ENCODE measurements around the gene CORO2A.

GRCh38 chr9:98181746-98182068, 10.7 kb downstream of the CORO2A start:
- TF ChIP-seq POLR2A (IDR thresholded peaks at IDR 0.05) (no peak), CTCF (IDR thresholded peaks at IDR 0.05) (no peak)

Data from body of pancreas (tissue), 4 donors.